HG03571 (cell line): ENCODE data around the gene AQP12A.
"Not testable (repeated sequence)": the region's sequence is repeated elsewhere in the genome, so short reads cannot be mapped to it uniquely, and the experiment has no call there.

Experiments
- ATAC-seq: cut with Tn5 transposase; IDR thresholded peaks from one replicate; pipeline ENCODE4 v1.9.1; 2021; ENCODE audit not compliant: unreplicated experiment

Gene AQP12A

GRCh38 chr2:240659883-240660282, 31.8 kb upstream of the AQP12A start:
- ATAC-seq = not testable (repeated sequence)

GRCh38 chr2:240662681-240663080, 29.0 kb upstream of the AQP12A start:
- ATAC-seq = no peak

GRCh38 chr2:240663546-240664190, 28.0 kb upstream of the AQP12A start:
- no peak for ATAC-seq

- ATAC-seq = no peak
Measured at GRCh38 chr2:240664622-240665021, 27.0 kb upstream of the AQP12A start.

GRCh38 chr2:240670402-240670801, 21.3 kb upstream of the AQP12A start:
- no peak for ATAC-seq

- ATAC-seq = no peak
Measured at GRCh38 chr2:240670950-240671349, 20.7 kb upstream of the AQP12A start.

- ATAC-seq = no peak
Measured at GRCh38 chr2:240672076-240672700, 19.5 kb upstream of the AQP12A start.

GRCh38 chr2:240672701-240673190, 18.9 kb upstream of the AQP12A start:
- no peak for ATAC-seq

GRCh38 chr2:240674461-240675184, 17.0 kb upstream of the AQP12A start:
- ATAC-seq = not testable (repeated sequence)

GRCh38 chr2:240675345-240675744, 16.3 kb upstream of the AQP12A start:
- not testable (repeated sequence) for ATAC-seq

GRCh38 chr2:240678043-240678442, 13.6 kb upstream of the AQP12A start:
- not testable (repeated sequence) for ATAC-seq

- ATAC-seq = not testable (repeated sequence)
Measured at GRCh38 chr2:240678909-240679308, 12.8 kb upstream of the AQP12A start.

- ATAC-seq = not testable (repeated sequence)
Measured at GRCh38 chr2:240680185-240680584, 11.5 kb upstream of the AQP12A start.

GRCh38 chr2:240682431-240683224, 9.0 kb upstream of the AQP12A start, which contains the start of gene AQP12B:
AQP12B (minus strand) TSS chr2:240682885; CDS start chr2:240682837, 48 bp downstream.
- not testable (repeated sequence) for ATAC-seq

- not testable (repeated sequence) for ATAC-seq
Measured at GRCh38 chr2:240683329-240683979, 8.2 kb upstream of the AQP12A start.

GRCh38 chr2:240683980-240684728, 7.5 kb upstream of the AQP12A start:
- ATAC-seq = not testable (repeated sequence)

GRCh38 chr2:240685771-240686371, 5.8 kb upstream of the AQP12A start:
- ATAC-seq = no peak

- no peak for ATAC-seq
Measured at GRCh38 chr2:240686460-240686859, 5.2 kb upstream of the AQP12A start.

- no peak for ATAC-seq
Measured at GRCh38 chr2:240687045-240687740, 4.5 kb upstream of the AQP12A start.
